Endothelial cell of umbilical vein (primary cell): ENCODE data around the gene CACNA1F. TPM values are rescaled to one million over a fixed set of nuclear protein-coding genes. Genes with fewer than 3 reads are reported as not detected.

Experiments used
- BruUV-seq: library from RNA; stranded (reverse); fragments of 400-500 nt; replicated peaks from 2 replicates; lab custom pipeline; 2021; lab: Mats Ljungman, UMichigan
- CTCF ChIA-PET: fragments of 300-600, 350-600 bp; sonication (Branson Sonifier 250); formaldehyde crosslinking; loops from one replicate; lab custom pipeline; 2021; ENCODE audit warnings: antibody characterized with exemption, inconsistent platforms; lab: Charles Lee
- POLR2A ChIA-PET: fragments of 300-600, 350-600 bp; sonication (Branson Sonifier 250); formaldehyde crosslinking; loops from one replicate; lab custom pipeline; 2021; ENCODE audit warnings: antibody characterized with exemption, inconsistent platforms; lab: Charles Lee
- DNase-seq: peaks from one replicate; pipeline ENCODE4 v3.0.0-alpha.2; 2011; ENCODE audit warnings: low read depth, low spot score
- FAIRE-seq: peaks from 2 replicates; lab custom pipeline; 2011; peaks lifted over from hg19 to GRCh38; lab: Jason Lieb, UNC
- H2AFZ ChIP-seq: 2 replicates; pipeline ENCODE4 v1.6.0; 2012; ENCODE audit warnings: low read depth, low read length, control low read depth, inconsistent platforms
- H3K27ac ChIP-seq: 2 replicates; pipeline ENCODE4 v1.5.1; 2011; ENCODE audit warnings: low read depth, mild to moderate bottlenecking, control low read depth, low read length, moderate library complexity; ENCODE audit not compliant: insufficient read depth
- H3K27me3 ChIP-seq, 2 experiments: 2 replicates each; pipeline versions ENCODE4 v1.6.0 to v1.6.1; 2011; ENCODE audit warnings: low read length in 2 of 2, mixed read lengths in 1 of 2; ENCODE audit not compliant: control insufficient read depth in 2 of 2, insufficient read depth in 2 of 2
- H3K36me3 ChIP-seq, 2 experiments: 2 replicates in 1 of 2; 3 replicates in 1 of 2; pipeline ENCODE4 v1.5.1; 2011; ENCODE audit warnings: low read length in 2 of 2, mild to moderate bottlenecking in 1 of 2, moderate library complexity in 1 of 2; ENCODE audit not compliant: control insufficient read depth in 2 of 2, insufficient read depth in 2 of 2; ENCODE audit errors: extremely low read depth in 1 of 2
- H3K4me1 ChIP-seq: 3 replicates; pipeline ENCODE4 v1.5.1; 2011; ENCODE audit warnings: mild to moderate bottlenecking, low read length; ENCODE audit not compliant: control insufficient read depth, insufficient read depth; ENCODE audit errors: extremely low read depth
- H3K4me2 ChIP-seq: 2 replicates; pipeline ENCODE4 v1.6.1; 2011; ENCODE audit warnings: low read length, control low read depth, mixed read lengths; ENCODE audit not compliant: insufficient read depth
- H3K4me3 ChIP-seq, 3 experiments: fragments of 200-600 bp in 1 of 3; sonication (generic), shearing (Covaris generic) in 1 of 3; replicated peaks in 1 of 3; 2 replicates each; pipeline ENCODE4 v1.5.1; 2011 to 2016; ENCODE audit warnings: control low read depth in 3 of 3, low read length in 3 of 3, mild to moderate bottlenecking in 2 of 3, inconsistent platforms in 1 of 3, low read depth in 1 of 3, moderate library complexity in 1 of 3; ENCODE audit not compliant: insufficient read depth in 1 of 3
- H3K79me2 ChIP-seq: 2 replicates; pipeline ENCODE4 v1.6.0; 2012; ENCODE audit warnings: low read length, inconsistent platforms; ENCODE audit not compliant: control insufficient read depth, insufficient read depth
- H3K9ac ChIP-seq: replicated peaks from 2 replicates; pipeline ENCODE3; 2011; ENCODE audit warnings: low read length, control low read depth; ENCODE audit not compliant: insufficient read depth; ENCODE audit errors: extremely low read depth
- H3K9me1 ChIP-seq: replicated peaks from 3 replicates; pipeline ENCODE4 v1.6.0; 2011; ENCODE audit warnings: mild to moderate bottlenecking, low read length; ENCODE audit not compliant: control insufficient read depth, insufficient read depth; ENCODE audit errors: extremely low read depth
- H3K9me3 ChIP-seq: replicated peaks from 2 replicates; pipeline ENCODE4 v1.5.1; 2012; ENCODE audit warnings: low read length, inconsistent platforms; ENCODE audit not compliant: control insufficient read depth, insufficient read depth
- H4K20me1 ChIP-seq: replicated peaks from 2 replicates; pipeline ENCODE3; 2011; ENCODE audit warnings: mild to moderate bottlenecking, low read length; ENCODE audit not compliant: control insufficient read depth, insufficient read depth; ENCODE audit errors: extremely low read depth
- CTCF ChIP-seq, 2 donors: IDR thresholded peaks; 1 replicate in 1 of 2; 2 replicates in 1 of 2; pipeline ENCODE4 v1.5.1; 2011; ENCODE audit warnings: low read length in 2 of 2, mild to moderate bottlenecking in 2 of 2, moderate library complexity in 2 of 2, control low read depth in 1 of 2, inconsistent platforms in 1 of 2, low read depth in 1 of 2; ENCODE audit not compliant: insufficient read depth in 1 of 2; ENCODE audit errors: extremely low read depth in 1 of 2
- EZH2 ChIP-seq: IDR thresholded peaks from 2 replicates; pipeline ENCODE4 v1.6.1; 2012; ENCODE audit warnings: borderline replicate concordance, low read depth, mild to moderate bottlenecking, moderate library complexity, low read length, inconsistent platforms; ENCODE audit not compliant: severe bottlenecking
- GATA2 ChIP-seq: IDR thresholded peaks from 2 replicates; pipeline ENCODE4 v1.7.0; 2011; ENCODE audit warnings: low read depth, mild to moderate bottlenecking, moderate library complexity, mixed read lengths, low read length; ENCODE audit not compliant: insufficient read length, insufficient read depth
- MAX ChIP-seq: IDR thresholded peaks from 2 replicates; pipeline ENCODE4 v1.6.1; 2011; ENCODE audit not compliant: insufficient read depth, insufficient read length
- MYC ChIP-seq: IDR thresholded peaks from one replicate; pipeline ENCODE4 v1.6.1; 2011; ENCODE audit warnings: mild to moderate bottlenecking, low read depth, low read length
- POLR2A ChIP-seq: IDR thresholded peaks from 2 replicates; pipeline ENCODE4 v1.6.1; 2012; ENCODE audit warnings: low read depth, mild to moderate bottlenecking, control low read depth, low read length
- POLR2AphosphoS5 ChIP-seq: IDR thresholded peaks from 2 replicates; pipeline ENCODE4 v1.6.1; 2012; ENCODE audit warnings: low read depth, mild to moderate bottlenecking, control low read depth, low read length, moderate library complexity; ENCODE audit not compliant: insufficient read depth
- dilution Hi-C: fragments of 300-500 bp; cut with MboI; formaldehyde crosslinking; loops from one replicate; pipeline ENCODE4 v1.15.0; 2019; ENCODE audit warnings: low sequenced_read_pairs; ENCODE audit not compliant: extremely low pct_ligation_motif_present
- intact Hi-C: fragments of 100-400 bp; cut with micrococcal nuclease; formaldehyde crosslinking; loops from one replicate; pipeline ENCODE4 v1.10.0; 2022
- polyA plus RNA-seq, 4 experiments: library from polyadenylated mRNA; depleted of rRNA in 3 of 4; stranded (reverse) in 3 of 4; unstranded in 1 of 4; fragments of >200 nt; gene quantifications; 2 replicates each; pipeline versions ENCODE4 v1.2.1 to v1.2.3, GENCODE V29; 2011 to 2012; ENCODE audit warnings: missing spikeins in 1 of 4
- total RNA-seq: library from RNA; stranded (reverse); gene quantifications from 2 replicates; pipeline ENCODE4 v1.2.3, GENCODE V29; 2021

Gene CACNA1F
- total and polyA plus RNA-seq, 2 donors (not counting 3 experiments of a cell fraction or from before 2014, with no cell fraction given): not detected

GRCh38 chrX:49246541-49246940 is 13.4 kb upstream of the CACNA1F start:
- Histone ChIP-seq H3K27ac (no peak overlapping the region), H4K20me1 (no peaks in the 10 kb centered on the region), H3K9me1 (no peaks in the 10 kb centered on the region), H3K79me2 (no peaks in the 10 kb centered on the region), H3K4me2 (no peak overlapping the region), H2AFZ (no peak overlapping the region), H3K9ac (no peak overlapping the region), H3K4me3 (no peak overlapping the region), H3K36me3 (peaks cover 0 to 9% of the 10 kb centered on the region in 2 experiments), H3K4me1 (peaks cover 3% of the 10 kb centered on the region), H3K27me3 (no peaks in the 10 kb centered on the region), H3K9me3 (no peaks in the 10 kb centered on the region)
- ChIA-PET CTCF (no interaction called here), POLR2A (no interaction called here)
- intact Hi-C loops: no loop called here
- DNase-seq (no peak), FAIRE-seq (no peak)
- no TSS peak for BruUV-seq
- TF ChIP-seq GATA2: no peak
- no peak for TF ChIP-seq MAX
- no peak for TF ChIP-seq CTCF (IDR thresholded peaks at IDR 0.05; ENCODE audit: extremely low read depth in 1 of 2, insufficient read depth in 1 of 2, low read depth in 1 of 2, low read length in 2 of 2)
- no peak for TF ChIP-seq POLR2A
- TF ChIP-seq MYC: no peak
- no peak for TF ChIP-seq EZH2
- TF ChIP-seq POLR2AphosphoS5: no peak
- dilution Hi-C loops: no loop called here
